HG02943 (cell line): ENCODE results near the gene ZBTB26.

Experiments
- ATAC-seq: cut with Tn5 transposase; IDR thresholded peaks from one replicate; pipeline ENCODE4 v1.9.1; 2021; ENCODE audit warnings: mild to moderate bottlenecking, low read depth, moderate library complexity; ENCODE audit not compliant: unreplicated experiment

The ZBTB26 gene

DNA sequence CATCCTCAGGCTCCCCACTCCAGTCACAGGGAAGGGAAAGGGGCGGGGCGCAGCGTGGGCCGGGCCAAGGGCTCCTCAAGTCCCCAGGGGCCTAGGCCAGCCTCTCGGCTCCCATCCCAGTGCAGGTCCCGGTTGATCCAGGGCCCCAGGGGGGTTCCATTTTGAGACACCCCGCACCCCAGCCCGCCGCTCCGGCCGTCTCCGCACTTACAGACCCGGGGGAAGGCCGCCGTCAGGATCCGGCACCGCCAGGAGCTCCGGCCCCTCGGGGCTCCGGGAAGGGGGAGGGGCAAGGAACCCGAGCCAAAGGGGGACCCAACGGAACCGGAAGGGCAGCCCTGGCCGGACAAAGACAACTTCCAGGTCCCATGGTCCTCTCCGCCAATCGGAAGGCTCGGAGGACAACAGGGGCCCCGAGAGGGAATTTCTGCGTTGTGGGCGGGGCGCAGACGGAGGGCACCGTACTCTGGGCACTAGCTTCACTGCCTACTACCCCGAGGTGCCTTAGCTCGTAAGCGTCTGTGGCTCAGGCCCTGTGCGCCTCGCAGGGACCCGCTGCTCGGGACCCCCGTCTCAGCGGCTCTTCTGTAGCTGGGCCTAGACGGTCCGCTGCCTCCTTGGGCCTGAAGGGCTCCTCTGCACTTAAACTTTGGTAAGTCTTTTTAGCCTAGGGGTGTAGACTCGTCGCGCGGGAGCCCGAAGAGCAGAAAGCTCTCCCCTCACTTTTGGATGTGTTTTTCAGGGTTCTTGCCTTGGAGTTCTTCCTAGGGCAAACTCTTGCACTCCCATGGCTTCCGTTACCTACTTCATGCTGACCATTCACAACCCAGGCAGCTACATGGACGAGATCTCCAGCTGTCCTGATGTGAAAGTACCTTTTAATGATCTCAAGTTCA, at the start of gene ZBTB26:
TSS of gene ZBTB26 (minus strand) at position 287 of the 896 bp plus-strand sequence. CDS start 11,578 bp downstream, outside the sequence.
- ATAC-seq, result peak; percentile 93

DNA sequence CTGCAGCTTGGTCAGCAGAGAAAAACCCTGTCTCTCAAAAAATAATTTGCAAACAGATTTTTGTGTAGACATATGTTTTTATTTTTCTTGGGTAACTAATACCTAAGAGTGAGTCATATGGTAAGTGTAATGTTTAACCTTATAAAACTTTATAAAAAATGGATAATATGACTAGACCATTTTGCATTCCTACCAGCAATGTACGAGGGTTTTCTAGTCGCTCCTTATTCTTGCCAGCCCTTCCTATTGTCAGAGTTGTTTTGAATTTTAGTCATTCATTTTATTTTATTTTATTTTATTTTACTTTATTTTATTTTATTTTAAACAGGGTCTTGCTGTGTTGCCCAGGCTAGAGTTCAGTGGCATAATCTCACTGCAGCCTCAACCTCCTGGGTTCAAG, 47.3 kb upstream of the ZBTB26 start:
- no peak for ATAC-seq

GRCh38 chr9:122975196-122975595, 43.9 kb upstream of the ZBTB26 start:
- no peak for ATAC-seq

- no peak for ATAC-seq
Measured at GRCh38 chr9:122961139-122961538, 29.8 kb upstream of the ZBTB26 start.

DNA sequence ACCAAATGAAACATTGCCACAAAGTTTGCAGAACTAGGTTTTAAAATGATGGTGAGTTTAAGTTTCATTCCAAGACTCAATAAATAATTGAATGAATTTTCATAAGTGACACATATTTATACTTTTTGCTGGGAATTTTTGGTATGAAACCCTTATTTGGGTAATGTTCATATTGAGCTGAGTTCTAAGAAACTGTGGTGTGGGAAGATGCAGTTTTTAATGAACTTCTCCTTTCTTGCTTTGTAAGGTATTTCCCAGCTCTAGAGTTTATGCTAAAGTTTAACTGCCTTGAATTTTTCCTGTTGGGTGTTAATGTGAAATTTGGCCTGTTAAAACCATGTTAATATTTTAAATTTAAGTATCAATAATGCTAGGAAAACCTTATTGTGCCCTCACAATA, 24.6 kb upstream of the ZBTB26 start:
- ATAC-seq, result no peak

DNA sequence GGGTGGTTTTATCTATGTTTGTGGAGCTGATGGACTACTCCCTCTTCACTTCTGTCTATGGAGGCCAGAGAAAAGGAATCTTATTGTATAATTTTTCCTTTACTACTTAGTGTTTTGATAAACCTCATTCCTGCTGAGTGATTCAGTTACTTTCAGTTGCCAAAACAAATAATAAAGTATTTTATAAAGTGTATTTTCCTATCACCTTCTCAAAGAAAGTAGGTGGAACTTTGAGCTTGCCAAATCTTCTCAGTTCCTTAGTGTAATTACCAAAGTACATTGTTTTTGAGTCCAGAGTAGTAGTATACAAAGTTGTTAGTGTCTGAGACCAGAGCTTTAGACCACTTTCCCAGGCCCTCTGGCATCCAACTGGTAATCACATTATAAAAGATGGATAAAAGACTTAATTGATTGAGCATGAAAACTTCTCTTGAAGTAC, 23.0 kb upstream of the ZBTB26 start:
- ATAC-seq, result no peak

- ATAC-seq, result no peak
Measured at GRCh38 chr9:122951056-122951455, 19.7 kb upstream of the ZBTB26 start.

DNA sequence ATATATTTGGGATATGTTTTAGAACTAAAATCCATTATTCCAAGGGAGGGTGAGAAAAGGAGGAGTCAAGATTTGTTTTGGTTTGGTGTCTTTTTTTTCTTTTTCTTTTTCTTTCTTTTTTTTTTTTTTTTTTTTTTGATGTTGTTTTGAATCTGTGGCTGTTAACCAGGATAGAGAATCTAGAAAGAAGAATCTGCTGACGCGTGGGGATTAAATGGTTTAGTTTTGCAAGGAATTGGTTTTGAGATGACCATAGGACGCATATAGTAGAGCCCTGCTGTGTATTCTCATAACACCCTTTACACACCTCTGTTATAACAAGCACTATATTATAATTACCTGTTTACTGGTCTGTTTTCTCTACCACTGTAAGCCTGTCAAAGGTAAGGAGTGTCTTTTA, 19.0 kb upstream of the ZBTB26 start:
- ATAC-seq, result no peak

DNA sequence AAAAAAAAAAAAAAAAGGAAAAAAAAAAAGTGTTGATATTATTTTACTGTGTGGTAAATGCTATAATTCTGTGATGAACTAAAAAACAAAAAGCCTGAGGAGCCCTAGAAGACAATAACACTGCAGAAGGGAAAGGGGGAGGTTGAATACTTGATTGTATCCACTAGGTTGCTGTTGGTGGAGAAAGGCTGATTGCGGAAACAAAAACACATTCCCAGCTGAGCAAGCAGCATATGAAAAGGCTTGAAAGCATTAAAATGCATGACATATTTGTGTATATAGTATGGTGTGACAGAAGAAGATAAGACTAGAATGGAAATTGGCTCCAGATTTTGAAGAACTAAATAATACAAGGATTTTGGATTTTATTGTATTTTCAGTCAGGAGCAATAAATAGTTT, 18.4 kb upstream of the ZBTB26 start:
- ATAC-seq, result no peak

DNA sequence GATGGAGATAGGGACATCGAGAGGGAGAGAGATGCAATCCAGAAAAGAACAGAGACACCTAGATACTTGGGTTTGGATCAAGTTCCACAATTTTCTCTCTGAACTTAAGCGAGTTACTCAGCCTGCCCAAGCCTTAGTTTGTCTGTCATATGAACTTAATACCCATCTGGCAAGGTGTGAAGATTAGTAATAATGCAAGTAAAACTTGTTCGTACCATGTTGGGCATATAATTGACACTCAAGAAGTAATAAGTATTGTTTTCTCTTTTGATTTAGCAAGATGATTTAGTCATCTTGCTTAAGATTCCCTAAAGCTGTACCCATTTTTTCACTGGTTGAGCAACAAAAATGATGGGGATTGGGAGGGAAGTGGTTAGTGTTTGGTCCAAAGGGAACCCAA, 17.0 kb upstream of the ZBTB26 start:
- ATAC-seq, result no peak

DNA sequence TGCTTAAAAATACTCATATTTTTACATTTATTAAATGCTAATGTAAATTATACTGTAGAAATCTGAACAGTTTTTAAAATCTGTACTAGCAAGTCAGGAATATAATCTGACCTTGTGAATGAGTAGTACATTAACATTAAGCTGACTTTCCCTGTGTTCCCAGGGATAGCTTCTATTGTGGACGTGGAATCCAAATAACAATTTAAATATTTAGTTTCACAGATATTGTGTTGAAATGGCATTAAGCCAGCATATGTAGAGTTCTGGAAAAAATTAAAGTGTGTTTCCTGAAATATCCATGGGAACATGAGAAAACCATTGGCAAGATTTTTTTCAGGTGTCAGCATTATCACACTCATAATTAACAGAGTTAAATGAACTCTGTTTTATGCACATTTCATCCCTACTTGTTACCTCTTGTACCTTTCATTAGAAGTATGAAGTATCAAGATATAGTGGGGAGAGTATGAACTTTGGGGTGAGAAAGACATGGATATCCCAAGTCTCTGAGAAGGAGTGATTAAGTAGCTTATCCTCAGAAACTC, 15.2 kb upstream of the ZBTB26 start:
- ATAC-seq, result no peak

DNA sequence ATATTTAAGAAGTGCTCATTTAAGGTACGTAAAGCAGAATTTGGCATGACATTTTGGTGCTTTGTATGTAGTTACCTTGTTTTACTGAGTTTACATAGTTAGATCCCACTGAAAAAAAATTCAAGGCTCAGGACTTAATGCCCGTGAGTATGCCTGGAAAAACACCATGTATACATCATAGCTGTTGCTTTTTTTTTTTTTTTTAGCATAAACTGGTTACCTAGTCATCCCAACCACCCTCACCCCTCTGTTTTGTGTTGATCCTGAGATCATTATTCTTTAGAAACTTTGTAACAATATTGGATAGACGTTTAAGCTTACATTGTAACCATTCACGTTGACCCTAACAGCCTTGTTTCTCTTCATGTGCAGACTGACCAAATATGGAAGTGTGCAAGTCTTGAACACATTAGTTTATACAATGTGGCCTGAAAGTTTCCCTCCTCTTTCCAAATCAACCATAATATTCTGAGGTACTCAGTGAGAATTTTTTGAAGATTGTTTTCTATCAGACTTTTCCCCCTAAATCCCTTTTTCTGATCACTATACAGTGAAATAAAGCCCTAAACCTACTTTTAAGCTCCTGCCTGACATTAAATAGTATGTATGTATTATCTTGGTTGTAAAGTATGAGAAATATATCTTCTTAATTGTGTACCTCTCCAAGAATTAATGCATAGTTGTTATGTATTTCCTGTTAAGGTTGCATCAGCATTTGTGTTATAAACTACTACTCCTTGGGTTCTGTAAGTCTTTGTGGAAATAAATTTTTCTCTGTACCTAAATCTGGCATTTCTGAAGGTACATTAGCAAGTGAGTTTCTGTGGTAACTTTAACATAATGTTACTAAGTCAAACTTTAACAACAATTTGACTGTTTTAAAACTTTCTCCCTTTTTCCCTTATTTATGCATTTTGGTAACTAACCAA, 13.9 kb upstream of the ZBTB26 start:
- no peak for ATAC-seq

DNA sequence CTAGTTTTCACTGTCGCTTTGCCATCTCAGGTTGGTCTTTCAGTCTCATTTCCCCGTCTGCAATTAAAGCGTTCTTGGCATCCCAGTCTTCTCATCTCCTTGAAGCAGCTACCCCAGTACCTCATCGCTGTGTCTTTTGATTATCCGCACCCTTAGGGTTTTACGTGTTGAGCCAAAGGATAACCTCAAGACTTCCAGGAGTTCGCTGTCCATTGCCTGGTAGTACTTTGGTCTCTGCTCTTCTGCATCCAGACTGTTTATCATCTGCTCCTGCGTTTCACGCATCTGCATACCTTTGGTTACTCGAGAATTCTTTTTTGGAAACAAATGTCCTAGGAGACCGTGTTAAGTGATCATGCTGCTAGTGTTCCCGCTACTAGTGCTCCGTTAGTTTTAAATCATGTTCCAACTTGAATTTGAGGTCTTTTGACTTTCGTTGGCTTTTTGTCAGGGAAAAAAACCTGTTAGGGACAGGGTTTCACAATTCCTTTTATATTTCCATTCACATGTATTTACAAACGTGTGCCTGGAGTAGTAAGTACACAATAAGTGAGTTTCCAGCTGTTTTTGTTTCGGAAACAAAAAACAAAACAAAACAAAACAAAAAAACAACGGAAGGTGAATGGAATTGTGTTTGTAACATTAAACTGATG, 10.4 kb upstream of the ZBTB26 start:
- ATAC-seq, result no peak

GRCh38 chr9:122940749-122941581, 9.7 kb upstream of the ZBTB26 start, which contains the start of gene RABGAP1:
RABGAP1 (plus strand) TSS chr9:122941020; CDS start chr9:122957060, 16,040 bp downstream.
- peak; percentile 97 for ATAC-seq

GRCh38 chr9:122940454-122940748, 9.1 kb upstream of the ZBTB26 start:
- ATAC-seq, result no peak

DNA sequence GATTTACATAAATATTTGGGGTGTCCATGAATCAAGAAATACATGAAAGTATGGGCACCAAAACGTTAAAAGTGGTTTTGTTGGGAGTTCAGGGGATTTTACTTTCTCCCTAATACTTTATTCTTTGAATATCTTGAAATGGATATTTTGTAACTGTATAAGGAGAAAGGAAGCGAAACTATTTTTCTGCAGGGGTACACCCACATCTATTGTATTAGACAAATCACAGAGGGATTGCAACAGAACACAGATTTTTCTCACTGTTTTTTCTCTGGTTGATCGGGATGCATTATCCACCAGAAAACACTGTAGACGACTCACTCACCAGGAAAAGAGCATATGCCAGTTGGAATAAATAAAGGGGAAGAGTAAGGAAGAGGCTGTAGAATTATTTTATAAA, 8.3 kb upstream of the ZBTB26 start:
- ATAC-seq, result no peak

DNA sequence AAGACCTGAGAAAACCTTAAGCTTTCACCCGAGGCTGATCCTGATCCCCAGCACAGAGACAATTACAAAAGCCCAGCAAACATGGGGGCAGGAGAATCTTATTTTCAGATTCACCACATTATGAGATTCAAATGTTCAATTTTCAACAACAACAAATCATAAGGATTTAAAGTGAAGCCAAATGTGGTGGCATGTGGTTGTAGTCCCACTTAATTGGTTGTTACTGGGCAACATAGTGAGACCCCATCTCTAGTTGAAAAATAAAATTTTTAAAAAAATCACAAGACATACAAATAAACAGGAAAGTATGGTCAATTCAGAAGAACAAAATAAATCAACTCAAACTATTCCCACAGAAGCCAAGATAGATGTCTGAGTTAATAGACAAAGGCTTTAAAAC, 5.6 kb upstream of the ZBTB26 start:
- no peak for ATAC-seq

- no peak for ATAC-seq
Measured at GRCh38 chr9:122936464-122936863, 5.2 kb upstream of the ZBTB26 start.

DNA sequence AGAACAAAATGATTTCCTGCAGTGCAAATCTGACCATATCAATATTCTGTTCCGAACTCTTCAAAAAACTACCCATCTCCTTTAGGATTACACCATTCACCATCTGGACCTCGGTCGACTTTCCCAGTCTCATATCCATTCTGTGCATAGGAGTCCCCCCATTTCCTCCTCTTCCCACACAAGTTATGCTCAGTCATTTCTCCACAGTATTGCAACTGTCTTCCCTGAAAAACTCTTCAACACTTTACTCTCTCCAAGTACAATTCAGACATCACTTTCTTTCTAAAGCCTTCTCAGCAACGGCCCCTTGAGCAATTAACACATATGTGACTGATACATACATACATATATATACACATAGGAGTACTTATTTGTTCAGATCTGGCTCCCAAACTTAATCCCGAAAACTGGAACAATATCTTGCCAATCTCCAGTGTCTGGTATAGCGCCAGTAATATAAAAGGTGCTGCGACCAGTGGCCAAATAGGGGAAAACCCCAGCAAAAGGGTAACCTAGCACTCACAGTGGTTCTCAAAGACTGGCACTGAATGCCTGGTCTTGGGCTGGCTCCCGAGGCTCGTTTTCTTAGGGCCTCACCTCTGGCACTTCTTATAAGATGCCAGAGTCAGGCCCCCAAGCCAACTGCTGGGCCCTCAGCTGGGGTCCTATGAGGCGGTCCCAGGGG, 629 bp downstream of the ZBTB26 start:
- ATAC-seq, result no peak
